ENCODE results near the gene ARHGAP21. TPM values are rescaled to one million over a fixed set of nuclear protein-coding genes. Genes with fewer than 3 reads are reported as not detected.

ARHGAP21 gene
- total RNA-seq, 1 experiment from 2014 or later: 64.2 TPM

DNA sequence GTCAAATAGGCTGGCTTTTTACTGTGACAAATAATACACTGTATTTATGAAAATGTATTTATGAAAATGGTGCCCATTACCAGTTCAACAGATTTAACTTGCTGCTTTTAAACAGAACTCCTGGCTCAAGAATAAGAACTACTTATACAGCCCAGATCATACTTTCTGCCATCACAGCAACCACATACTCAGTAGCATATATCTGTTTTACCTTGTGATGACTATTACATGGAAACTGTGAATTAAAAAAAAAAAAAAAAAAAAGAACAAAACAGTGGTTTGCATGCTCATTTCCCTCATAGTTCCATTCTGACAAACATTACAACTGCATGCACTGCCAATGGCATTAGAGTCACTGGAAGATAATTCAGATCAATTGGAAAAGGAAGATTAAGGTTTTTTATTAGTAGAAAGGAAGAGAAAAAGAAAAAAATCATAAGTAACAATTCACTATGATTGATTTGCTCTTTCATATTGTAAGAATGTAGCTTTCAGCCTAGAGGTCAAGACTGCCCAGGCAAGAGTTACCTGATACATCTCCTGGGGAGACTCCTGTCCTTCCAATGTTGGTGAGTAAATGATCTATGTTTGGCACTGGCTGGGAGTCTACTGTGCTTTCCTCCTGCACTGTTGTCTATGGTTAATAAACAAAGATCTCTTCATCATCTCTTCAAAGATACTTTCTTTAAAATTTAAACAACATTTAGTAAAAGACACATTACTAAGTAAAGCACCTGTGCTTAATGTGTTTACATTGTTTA lies 132.8 kb downstream of the ARHGAP21 start:
- Histone ChIP-seq H3K4me3 (no peak overlapping the region), H3K4me1 (replicated peaks) (no peaks in the 10 kb centered on the region), H3K9me3 (replicated peaks) (no peaks in the 10 kb centered on the region), H3K27ac (no peak overlapping the region), H3K36me3 (peaks cover 75% of the 10 kb centered on the region), H3K27me3 (replicated peaks) (no peaks in the 10 kb centered on the region)
- no peak for DNase-seq (ENCODE audit: low read depth in 1 of 2, low spot score in 2 of 2)

DNA sequence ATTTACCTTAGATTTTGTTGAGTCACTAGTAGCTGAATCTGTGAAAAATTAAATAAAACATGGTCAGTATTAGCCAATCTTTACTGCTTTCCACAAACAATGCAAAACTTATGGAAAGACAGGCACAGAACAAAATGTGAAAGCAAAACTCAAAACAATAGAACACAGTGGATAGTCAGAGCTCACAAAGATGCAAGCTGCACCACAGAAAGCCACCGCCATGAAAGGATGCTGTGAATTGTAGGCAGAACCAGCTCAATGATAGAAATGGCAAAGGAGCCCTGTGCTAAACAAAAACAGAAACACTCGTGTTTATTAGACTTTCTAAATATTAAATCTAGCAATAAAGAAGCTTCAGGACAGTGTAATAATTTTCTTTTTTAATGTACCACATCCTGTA lies 134.4 kb downstream of the ARHGAP21 start:
- no peaks in the 10 kb centered on the region for H3K9me3 ChIP-seq (replicated peaks)
- H3K36me3 ChIP-seq: peaks cover 64% of the 10 kb centered on the region
- no peaks in the 10 kb centered on the region for H3K4me1 ChIP-seq (replicated peaks)
- DNase-seq (ENCODE audit: low read depth in 1 of 2, low spot score in 2 of 2): no peak
- no peak overlapping the region for H3K4me3 ChIP-seq
- no peak overlapping the region for H3K27ac ChIP-seq
- H3K27me3 ChIP-seq (replicated peaks): no peaks in the 10 kb centered on the region

GRCh38 chr10:24579906-24580305 lies 143.8 kb downstream of the ARHGAP21 start:
- H3K27me3 ChIP-seq (replicated peaks): no peaks in the 10 kb centered on the region
- DNase-seq (ENCODE audit: low read depth in 1 of 2, low spot score in 2 of 2): no peak
- no peak overlapping the region for H3K4me3 ChIP-seq
- H3K4me1 ChIP-seq (replicated peaks): no peaks in the 10 kb centered on the region
- peaks cover 7% of the 10 kb centered on the region for H3K36me3 ChIP-seq
- H3K27ac ChIP-seq: no peak overlapping the region
- no peaks in the 10 kb centered on the region for H3K9me3 ChIP-seq (replicated peaks)

GRCh38 chr10:24579448-24579847 lies 144.2 kb downstream of the ARHGAP21 start:
- Histone ChIP-seq H3K9me3 (replicated peaks) (no peaks in the 10 kb centered on the region), H3K36me3 (peaks cover 7% of the 10 kb centered on the region), H3K4me1 (replicated peaks) (no peaks in the 10 kb centered on the region), H3K27ac (no peak overlapping the region), H3K27me3 (replicated peaks) (no peaks in the 10 kb centered on the region), H3K4me3 (no peak overlapping the region)
- no peak for DNase-seq (ENCODE audit: low read depth in 1 of 2, low spot score in 2 of 2)

- H3K4me3 ChIP-seq: no peak overlapping the region
- H3K4me1 ChIP-seq (replicated peaks): no peaks in the 10 kb centered on the region
- H3K9me3 ChIP-seq (replicated peaks): no peaks in the 10 kb centered on the region
- no peak overlapping the region for H3K27ac ChIP-seq
- 0 out of 2 replicates have a peak, but pooled peaks cover 2% of the 10 kb centered on the region for H3K27me3 ChIP-seq (replicated peaks)
- DNase-seq (ENCODE audit: low read depth in 1 of 2, low spot score in 2 of 2): no peak
- no peaks in the 10 kb centered on the region for H3K36me3 ChIP-seq
Measured at GRCh38 chr10:24575481-24576002, 148.1 kb downstream of the ARHGAP21 start.

GRCh38 chr10:24574578-24575155 lies 149.0 kb downstream of the ARHGAP21 start:
- Histone ChIP-seq H3K4me3 (no peak overlapping the region), H3K36me3 (no peaks in the 10 kb centered on the region), H3K27me3 (replicated peaks) (0 out of 2 replicates have a peak, but pooled peaks cover 2% of the 10 kb centered on the region), H3K27ac (no peak overlapping the region), H3K4me1 (replicated peaks) (no peaks in the 10 kb centered on the region), H3K9me3 (replicated peaks) (no peaks in the 10 kb centered on the region)
- DNase-seq (ENCODE audit: low read depth in 1 of 2, low spot score in 2 of 2): no peak

DNA sequence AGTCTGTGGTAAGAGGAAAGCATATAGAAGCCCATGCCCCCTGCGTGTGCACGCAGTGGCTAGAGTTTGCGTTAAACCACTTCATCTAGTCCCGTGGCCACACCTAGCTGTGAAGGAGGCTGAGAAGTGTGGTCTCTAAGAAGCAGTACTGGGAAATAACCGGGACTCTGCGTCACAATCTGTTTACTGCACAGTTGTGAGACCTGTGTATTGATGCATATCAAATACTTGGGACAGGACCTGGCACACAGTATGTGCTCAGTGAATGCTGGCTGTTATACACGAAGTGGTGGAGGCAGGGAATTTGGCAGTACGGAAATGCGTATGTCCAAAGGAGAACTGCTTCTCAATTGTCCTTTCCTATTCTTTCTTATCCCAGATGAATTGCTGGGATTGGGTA lies 149.5 kb downstream of the ARHGAP21 start:
- no peaks in the 10 kb centered on the region for H3K9me3 ChIP-seq (replicated peaks)
- no peak overlapping the region for H3K27ac ChIP-seq
- no peak overlapping the region for H3K4me3 ChIP-seq
- 0 out of 2 replicates have a peak, but pooled peaks cover 2% of the 10 kb centered on the region for H3K27me3 ChIP-seq (replicated peaks)
- H3K4me1 ChIP-seq (replicated peaks): no peaks in the 10 kb centered on the region
- H3K36me3 ChIP-seq: no peaks in the 10 kb centered on the region
- DNase-seq (ENCODE audit: low read depth in 1 of 2, low spot score in 2 of 2): no peak

DNA sequence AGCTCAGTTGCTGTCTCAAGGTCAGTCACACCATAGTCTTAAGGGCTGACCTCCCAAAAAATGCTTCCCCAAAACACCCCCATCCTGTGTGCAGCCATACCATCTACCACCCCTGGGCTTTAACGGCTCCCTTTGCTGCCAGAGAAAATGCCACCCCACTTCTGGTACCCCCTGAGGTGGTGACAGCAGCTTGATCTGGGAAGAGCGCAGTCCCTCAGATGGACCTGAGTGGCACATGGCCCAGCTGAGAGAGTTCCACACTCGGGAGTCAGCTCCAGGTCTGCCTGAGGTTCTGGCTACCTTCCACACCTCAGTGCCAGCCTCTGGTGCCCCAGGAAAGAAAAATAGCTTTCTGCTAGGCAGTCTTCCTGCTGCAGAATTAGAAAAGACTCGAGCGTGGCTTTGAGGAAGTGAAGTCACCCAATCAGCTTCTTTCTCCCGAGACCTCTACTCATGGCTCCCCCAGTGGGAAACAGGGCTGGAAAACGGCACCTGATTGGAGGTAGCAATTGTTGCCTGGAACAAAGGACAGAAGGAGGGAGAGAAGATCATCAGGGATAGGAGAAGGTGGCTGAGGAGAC lies 151.7 kb downstream of the ARHGAP21 start:
- Histone ChIP-seq H3K9me3 (replicated peaks) (no peaks in the 10 kb centered on the region), H3K27ac (no peak overlapping the region), H3K4me1 (replicated peaks) (no peaks in the 10 kb centered on the region), H3K4me3 (no peak overlapping the region), H3K27me3 (replicated peaks) (0 out of 2 replicates have a peak, but pooled peaks cover 2% of the 10 kb centered on the region), H3K36me3 (no peaks in the 10 kb centered on the region)
- DNase-seq (ENCODE audit: low read depth in 1 of 2, low spot score in 2 of 2): no peak

GRCh38 chr10:24570658-24571426 lies 152.8 kb downstream of the ARHGAP21 start:
- H3K36me3 ChIP-seq: no peaks in the 10 kb centered on the region
- no peak overlapping the region for H3K4me3 ChIP-seq
- H3K4me1 ChIP-seq (replicated peaks): no peaks in the 10 kb centered on the region
- no peak for DNase-seq (ENCODE audit: low read depth in 1 of 2, low spot score in 2 of 2)
- H3K27ac ChIP-seq: no peak overlapping the region
- H3K9me3 ChIP-seq (replicated peaks): no peaks in the 10 kb centered on the region
- H3K27me3 ChIP-seq (replicated peaks): 0 out of 2 replicates have a peak, but pooled peaks cover 2% of the 10 kb centered on the region

- Histone ChIP-seq H3K4me3 (no peak overlapping the region), H3K27me3 (replicated peaks) (0 out of 2 replicates have a peak, but pooled peaks cover 2% of the 10 kb centered on the region), H3K9me3 (replicated peaks) (no peaks in the 10 kb centered on the region), H3K4me1 (replicated peaks) (no peaks in the 10 kb centered on the region), H3K36me3 (no peaks in the 10 kb centered on the region), H3K27ac (no peak overlapping the region)
- no peak for DNase-seq (ENCODE audit: low read depth in 1 of 2, low spot score in 2 of 2)
Measured at GRCh38 chr10:24569828-24570657, 153.6 kb downstream of the ARHGAP21 start.

DNA sequence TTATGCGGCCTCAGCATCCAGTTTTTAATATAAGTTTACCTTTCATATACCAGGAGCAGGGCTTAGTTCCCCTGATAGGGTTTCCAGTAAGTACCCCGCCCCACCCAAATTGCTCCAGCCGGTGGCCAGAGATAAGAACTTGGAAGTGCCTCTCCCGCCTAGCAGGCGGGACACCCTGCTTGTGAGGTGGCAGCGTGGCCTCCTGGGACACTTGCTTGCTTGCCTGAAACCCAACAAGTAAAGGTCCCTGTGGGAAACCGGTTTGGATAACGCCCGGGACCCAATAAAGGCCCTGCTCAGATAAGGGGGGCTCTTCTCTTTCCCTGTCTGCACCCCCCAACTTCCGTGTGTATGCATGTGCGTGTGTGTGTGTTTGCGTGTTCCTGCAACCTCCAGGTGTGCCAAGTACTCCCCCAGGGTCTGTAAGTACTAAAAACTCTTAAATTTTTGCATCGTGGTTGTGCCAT lies 154.3 kb downstream of the ARHGAP21 start:
- H3K36me3 ChIP-seq: no peaks in the 10 kb centered on the region
- H3K4me3 ChIP-seq: no peak overlapping the region
- no peak for DNase-seq (ENCODE audit: low read depth in 1 of 2, low spot score in 2 of 2)
- no peaks in the 10 kb centered on the region for H3K9me3 ChIP-seq (replicated peaks)
- no peak overlapping the region for H3K27ac ChIP-seq
- 0 out of 2 replicates have a peak, but pooled peaks cover 2% of the 10 kb centered on the region for H3K27me3 ChIP-seq (replicated peaks)
- no peaks in the 10 kb centered on the region for H3K4me1 ChIP-seq (replicated peaks)

GRCh38 chr10:24568042-24568441 lies 155.6 kb downstream of the ARHGAP21 start:
- no peaks in the 10 kb centered on the region for H3K9me3 ChIP-seq (replicated peaks)
- DNase-seq (ENCODE audit: low read depth in 1 of 2, low spot score in 2 of 2): no peak
- H3K36me3 ChIP-seq: no peaks in the 10 kb centered on the region
- H3K4me3 ChIP-seq: no peak overlapping the region
- no peaks in the 10 kb centered on the region for H3K4me1 ChIP-seq (replicated peaks)
- H3K27me3 ChIP-seq (replicated peaks): 0 out of 2 replicates have a peak, but pooled peaks cover 2% of the 10 kb centered on the region
- no peak overlapping the region for H3K27ac ChIP-seq

DNA sequence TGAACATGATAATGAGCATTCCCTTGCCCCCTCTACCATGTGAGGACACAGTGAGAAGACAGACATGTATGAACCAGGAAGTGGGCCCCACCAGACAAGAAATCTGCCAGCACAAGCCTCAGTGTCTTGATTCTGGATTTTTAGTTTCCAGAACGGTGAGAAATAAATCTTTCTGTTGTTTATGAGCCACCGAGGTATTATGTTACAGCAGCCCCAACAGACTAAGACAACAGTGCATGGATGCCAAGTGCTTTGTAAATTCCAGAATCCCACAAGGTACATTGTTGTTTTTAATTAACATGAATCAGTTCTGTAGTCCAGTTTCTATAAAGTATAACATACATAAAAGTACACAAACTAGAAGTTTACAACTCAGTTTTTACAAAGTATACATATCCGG lies 162.2 kb downstream of the ARHGAP21 start:
- H3K4me3 ChIP-seq: no peak overlapping the region
- no peaks in the 10 kb centered on the region for H3K27me3 ChIP-seq (replicated peaks)
- H3K36me3 ChIP-seq: no peaks in the 10 kb centered on the region
- H3K9me3 ChIP-seq (replicated peaks): no peaks in the 10 kb centered on the region
- no peaks in the 10 kb centered on the region for H3K4me1 ChIP-seq (replicated peaks)
- DNase-seq (ENCODE audit: low read depth in 1 of 2, low spot score in 2 of 2): no peak
- H3K27ac ChIP-seq: no peak overlapping the region

Data from SJSA1 (cell line).